K562 (cell line): Measurements from ENCODE around the gene ZBTB22. TPM values are rescaled to one million over a fixed set of nuclear protein-coding genes. Genes with fewer than 3 reads are reported as not detected.

Source experiments
- ARID3B ChIP-seq: fragments of 250-450 bp; sonication (Bioruptor Pico); IDR thresholded peaks from 2 replicates; pipeline ENCODE4 v1.4.0; 2020; ENCODE audit warnings: borderline replicate concordance
- ATF6 ChIP-seq: sonication (generic); formaldehyde crosslinking; IDR thresholded peaks from 2 replicates; pipeline ENCODE4 v1.4.0; 2020; ENCODE audit warnings: mild to moderate bottlenecking, missing genetic modification reagents
- CTCFL ChIP-seq: IDR thresholded peaks from 2 replicates; pipeline ENCODE4 v1.6.1; 2011; ENCODE audit warnings: borderline replicate concordance, low read depth, mild to moderate bottlenecking, moderate library complexity, low read length; ENCODE audit not compliant: insufficient read depth, poor library complexity, severe bottlenecking
- DPF2 ChIP-seq: fragments of 450-650 bp; IDR thresholded peaks from 2 replicates; pipeline ENCODE4 v1.6.1; 2016
- HMBOX1 ChIP-seq: sonication (generic); IDR thresholded peaks from 2 replicates; pipeline ENCODE4 v1.6.1; 2016
- HMGN3 ChIP-seq: IDR thresholded peaks from 2 replicates; pipeline ENCODE4 v1.6.1; 2011; ENCODE audit warnings: borderline replicate concordance, low read depth, mild to moderate bottlenecking, mixed read lengths, low read length; ENCODE audit not compliant: insufficient read length; ENCODE audit errors: extremely low read depth
- MNT ChIP-seq, 2 experiments: fragments of 450-650 bp; conservative IDR thresholded peaks; 2 replicates each; pipeline ENCODE4 v1.6.1; 2017; ENCODE audit warnings: mild to moderate bottlenecking in 2 of 2, moderate library complexity in 2 of 2
- MTA2 ChIP-seq: fragments of 450-650 bp; IDR thresholded peaks from 2 replicates; pipeline ENCODE4 v1.6.1; 2016; ENCODE audit warnings: low read depth
- NR3C1 ChIP-seq: sonication (generic); formaldehyde crosslinking; IDR thresholded peaks from 2 replicates; pipeline ENCODE4 v1.8.1; 2022; ENCODE audit warnings: missing genetic modification reagents
- TRIM25 ChIP-seq: fragments of 450-650 bp; IDR thresholded peaks from 2 replicates; pipeline ENCODE4 v1.7.0; 2016; ENCODE audit warnings: borderline replicate concordance
- ZEB2 ChIP-seq: fragments of 450-650 bp; IDR thresholded peaks from 2 replicates; pipeline ENCODE4 v1.6.1; 2016
- ZNF212 ChIP-seq: fragments of 450-650 bp; formaldehyde crosslinking; IDR thresholded peaks from 2 replicates; pipeline ENCODE4 v1.4.0; 2020; ENCODE audit warnings: mild to moderate bottlenecking
- ZNF347 ChIP-seq: fragments of 450-650 bp; formaldehyde crosslinking; IDR thresholded peaks from 2 replicates; pipeline ENCODE4 v1.4.0; 2020; ENCODE audit warnings: low read depth, mild to moderate bottlenecking, moderate library complexity
- polyA plus RNA-seq, 8 experiments: library from polyadenylated mRNA; depleted of rRNA in 4 of 8; stranded (reverse) in 5 of 8; unstranded in 3 of 8; fragments of >200 nt; fragmentation: Nextera tagmentation in 2 of 8; fragmentation: Illumina TruSeq in 1 of 8; extraction: Ambion mirVana in 2 of 8; extraction: Trizol in 1 of 8; gene quantifications; 2 replicates each; pipeline versions ENCODE4 v1.2.1 to v1.2.3, GENCODE V29; 2011 to 2014; ENCODE audit warnings: inconsistent platforms in 1 of 8, missing spikeins in 1 of 8
- total RNA-seq, 7 experiments: library from RNA; depleted of rRNA in 6 of 7; stranded (reverse); fragments of >200 nt in 6 of 7; fragmentation: Illumina TruSeq in 2 of 7; extraction: Trizol in 2 of 7; gene quantifications; 2 replicates each; pipeline versions ENCODE4 v1.2.1 to v1.2.3, GENCODE V29; 2011 to 2021; ENCODE audit warnings: low replicate concordance in 1 of 7

ZBTB22 gene
- total and polyA plus RNA-seq, 9 of the 15 experiments (the other 6 are each of a cell fraction or from before 2014, with no cell fraction given): 0.21 to 11.9 (median 7.1) TPM

GRCh38 chr6:33314943-33315792 lies 2.4 kb downstream of the ZBTB22 start (continued):
- no peak for TF ChIP-seq TRIM25
- peak; percentile 57 to 65; a peak in 1 of 4 replicates for TF ChIP-seq MNT (conservative IDR thresholded peaks at IDR 0.05)
- TF ChIP-seq ZEB2: no peak
- 0 out of 2 replicates have a peak, but pooled peaks have one; percentile 32 for TF ChIP-seq ATF6
- no peak for TF ChIP-seq NR3C1
- TF ChIP-seq ZNF347 (CRISPR knock-in tag): no peak
- TF ChIP-seq HMGN3: peak; percentile 57
- no peak for TF ChIP-seq ARID3B (CRISPR knock-in tag)
- no peak for TF ChIP-seq DPF2
- no peak for TF ChIP-seq HMBOX1
- TF ChIP-seq MTA2: no peak
- no peak for TF ChIP-seq ZNF212 (CRISPR knock-in tag)
- TF ChIP-seq CTCFL: peak; percentile 14
